HG02588 (cell line): Measurements from ENCODE around the gene BRF1.

Source experiments
- ATAC-seq: cut with Tn5 transposase; IDR thresholded peaks from one replicate; pipeline ENCODE4 v1.9.1; 2021; ENCODE audit warnings: mild to moderate bottlenecking, moderate library complexity; ENCODE audit not compliant: unreplicated experiment

The BRF1 gene

GRCh38 chr14:105179191-105179590 is 121.6 kb downstream of the BRF1 start:
- ATAC-seq = no peak

- ATAC-seq = no peak
These were observed 122.0 kb downstream of the BRF1 start for GRCh38 chr14:105178868-105179140.

- ATAC-seq = no peak
These were observed 122.5 kb downstream of the BRF1 start for GRCh38 chr14:105178069-105178867.

- no peak for ATAC-seq
These were observed 123.7 kb downstream of the BRF1 start for GRCh38 chr14:105177082-105177481.

- ATAC-seq = no peak
These were observed 124.3 kb downstream of the BRF1 start for GRCh38 chr14:105176513-105176912.

- ATAC-seq = no peak
These were observed 126.6 kb downstream of the BRF1 start for GRCh38 chr14:105173901-105174894.

GRCh38 chr14:105173145-105173544 is 127.7 kb downstream of the BRF1 start:
- ATAC-seq = no peak

- ATAC-seq = no peak
These were observed 128.3 kb downstream of the BRF1 start for GRCh38 chr14:105172476-105172875.

GRCh38 chr14:105171004-105171673 is 129.7 kb downstream of the BRF1 start:
- ATAC-seq = no peak

GRCh38 chr14:105169776-105170655 is 130.8 kb downstream of the BRF1 start:
- no peak for ATAC-seq

GRCh38 chr14:105168979-105169507 is 131.8 kb downstream of the BRF1 start:
- ATAC-seq = no peak

GRCh38 chr14:105168496-105168978 is 132.3 kb downstream of the BRF1 start, which contains the start of gene JAG2:
Gene JAG2, minus strand, starts transcription at chr14:105168776. Its CDS starts 356 bp downstream, at chr14:105168420.
- ATAC-seq = no peak

- ATAC-seq = no peak
These were observed 132.7 kb downstream of the BRF1 start for GRCh38 chr14:105168093-105168420.

- ATAC-seq = no peak
These were observed 133.3 kb downstream of the BRF1 start for GRCh38 chr14:105167303-105168092.

GRCh38 chr14:105166571-105167302 is 134.1 kb downstream of the BRF1 start:
- ATAC-seq = no peak

GRCh38 chr14:105165761-105166485 is 134.9 kb downstream of the BRF1 start:
- ATAC-seq = no peak

- no peak for ATAC-seq
These were observed 135.6 kb downstream of the BRF1 start for GRCh38 chr14:105165134-105165704.
